Measurements from ENCODE around the gene NET1.

GRCh38 chr10:5488272-5489161 lies 76.2 kb downstream of the NET1 start:
- TF ChIP-seq CTCF (IDR thresholded peaks at IDR 0.05), result no peak
- TF ChIP-seq POLR2AphosphoS5 (IDR thresholded peaks at IDR 0.05; ENCODE audit: insufficient read depth in 1 of 2, low read depth in 1 of 2), result peak; percentile 33 to 60
